HG02943 (cell line): Measurements from ENCODE around the gene TMEM165.

Experiments
- ATAC-seq: cut with Tn5 transposase; IDR thresholded peaks from one replicate; pipeline ENCODE4 v1.9.1; 2021; ENCODE audit warnings: mild to moderate bottlenecking, low read depth, moderate library complexity; ENCODE audit not compliant: unreplicated experiment

Gene TMEM165

DNA sequence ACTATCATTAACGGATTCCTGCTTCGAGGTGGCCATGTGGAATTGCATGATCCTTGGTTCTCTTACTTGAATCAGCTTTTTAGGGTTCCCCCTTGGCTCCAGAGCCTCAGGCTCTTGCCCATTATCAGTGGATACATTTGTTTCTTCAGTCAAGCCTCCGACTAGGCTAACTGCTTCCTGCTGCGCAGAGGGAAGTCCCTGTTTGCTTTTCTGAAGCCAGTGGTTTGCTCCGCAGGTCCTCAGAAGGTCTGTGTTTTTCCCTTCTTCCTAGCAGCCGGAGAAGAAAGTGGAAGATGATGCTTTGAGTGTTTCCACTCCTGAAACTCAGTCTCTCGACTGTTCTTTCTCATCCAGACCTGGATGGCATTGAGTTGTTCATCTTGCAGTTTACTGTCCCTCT lies 29.1 kb upstream of the TMEM165 start:
- no peak for ATAC-seq

DNA sequence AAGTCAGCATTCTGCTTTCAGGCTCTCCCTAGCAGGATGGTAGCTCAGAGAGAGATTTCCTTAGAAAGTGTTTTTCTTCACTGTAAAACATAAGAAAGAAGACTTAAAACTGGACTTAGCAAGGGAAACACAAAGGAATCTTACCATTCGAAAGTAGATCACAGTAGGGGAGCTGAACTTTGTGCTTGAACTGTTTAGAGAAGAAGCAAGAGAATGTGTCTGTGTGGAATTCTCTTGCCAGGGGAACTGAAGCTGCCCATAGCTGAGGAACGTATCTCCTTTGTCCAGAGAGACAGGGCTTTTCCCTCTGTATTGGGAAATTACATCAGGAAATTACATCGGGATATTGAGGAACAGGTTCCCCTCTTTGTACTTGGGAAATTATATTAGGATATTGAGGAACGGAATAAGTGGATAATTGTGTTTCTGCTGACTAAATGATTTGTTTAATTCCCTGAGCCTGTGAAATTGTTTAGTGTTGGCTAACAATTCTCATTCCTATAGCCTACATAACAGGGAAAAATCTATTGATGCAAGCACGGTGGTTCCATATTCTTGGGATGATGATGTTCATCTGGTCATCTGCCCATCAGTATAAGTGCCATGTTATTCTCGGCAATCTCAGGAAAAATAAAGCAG lies 28.6 kb upstream of the TMEM165 start:
- no peak for ATAC-seq

DNA sequence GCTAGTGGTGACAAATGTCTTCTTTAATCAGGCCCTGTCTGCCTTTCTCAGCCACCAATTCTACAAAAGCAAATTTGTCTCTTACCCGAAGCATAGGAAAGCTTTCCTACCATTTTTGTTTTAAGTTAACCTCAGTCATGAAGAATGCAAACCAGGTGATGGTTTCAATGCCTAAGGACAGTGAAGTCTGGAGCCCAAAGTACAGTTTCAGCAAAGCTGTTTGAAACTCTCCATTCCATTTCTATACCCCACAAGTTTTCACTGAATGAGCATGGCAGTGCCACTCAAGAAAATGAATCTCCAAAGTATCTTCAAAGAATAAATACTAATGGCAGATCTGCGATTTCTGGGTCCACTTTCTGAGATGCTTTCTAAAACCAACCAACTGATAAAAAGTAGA lies 25.8 kb upstream of the TMEM165 start:
- ATAC-seq, result peak; percentile 56

DNA sequence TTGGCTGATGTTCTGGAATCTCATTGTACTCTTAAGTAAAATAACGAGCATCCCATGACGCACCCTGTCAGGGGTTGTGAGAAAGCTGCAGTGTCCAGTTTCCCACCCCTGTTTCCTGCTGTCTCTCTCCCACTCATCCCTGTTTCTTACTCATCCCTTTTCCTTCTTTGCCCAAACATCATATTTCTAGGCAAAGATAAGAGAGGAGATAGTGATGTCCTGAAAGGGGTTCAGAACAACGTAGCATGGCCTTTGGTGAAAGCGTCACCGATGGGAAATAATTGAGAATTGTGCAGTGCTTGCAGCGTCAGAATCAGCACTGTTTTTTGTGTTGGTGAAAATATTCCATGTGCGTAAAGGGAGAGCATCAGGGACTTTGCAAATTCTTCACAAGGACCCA lies 23.5 kb upstream of the TMEM165 start:
- ATAC-seq, result no peak

DNA sequence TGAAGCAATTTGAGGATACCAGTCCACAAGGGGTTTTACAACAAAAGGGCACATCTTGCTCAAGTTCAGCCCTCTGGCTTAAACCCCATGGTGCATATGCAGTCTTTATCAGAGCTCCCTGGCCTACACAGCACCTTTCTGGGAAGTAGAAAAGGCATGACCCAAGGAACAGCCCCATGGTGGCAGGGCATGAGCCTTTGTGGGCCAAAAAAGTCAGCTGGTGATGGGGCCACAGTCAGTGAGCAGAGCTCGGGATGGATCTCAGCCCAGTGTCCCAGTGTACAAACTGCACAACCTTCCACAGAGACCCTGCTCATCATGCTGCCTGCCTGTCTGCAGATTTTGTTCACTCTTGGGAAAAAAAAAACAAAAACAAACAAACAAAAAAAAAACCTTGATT lies 22.3 kb upstream of the TMEM165 start:
- no peak for ATAC-seq

DNA sequence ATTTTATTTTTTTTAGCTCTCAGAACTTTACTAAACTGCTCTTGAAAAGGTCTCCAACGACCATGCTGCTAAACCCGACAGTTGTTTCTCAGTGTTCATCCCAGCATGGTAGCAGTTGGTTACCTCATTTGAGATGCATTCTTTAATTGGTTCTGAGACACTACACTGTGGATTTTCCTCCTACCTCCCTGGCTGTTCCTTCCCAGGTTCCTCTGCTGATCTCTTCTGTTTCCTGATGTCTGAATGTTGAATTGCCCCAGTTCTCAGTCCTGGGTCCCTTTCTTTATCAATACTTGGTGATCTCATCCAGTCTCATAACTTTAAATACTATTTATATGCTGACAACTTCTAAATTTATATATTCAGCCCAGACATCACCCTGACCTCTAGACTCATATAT lies 19.1 kb upstream of the TMEM165 start:
- ATAC-seq, result no peak

DNA sequence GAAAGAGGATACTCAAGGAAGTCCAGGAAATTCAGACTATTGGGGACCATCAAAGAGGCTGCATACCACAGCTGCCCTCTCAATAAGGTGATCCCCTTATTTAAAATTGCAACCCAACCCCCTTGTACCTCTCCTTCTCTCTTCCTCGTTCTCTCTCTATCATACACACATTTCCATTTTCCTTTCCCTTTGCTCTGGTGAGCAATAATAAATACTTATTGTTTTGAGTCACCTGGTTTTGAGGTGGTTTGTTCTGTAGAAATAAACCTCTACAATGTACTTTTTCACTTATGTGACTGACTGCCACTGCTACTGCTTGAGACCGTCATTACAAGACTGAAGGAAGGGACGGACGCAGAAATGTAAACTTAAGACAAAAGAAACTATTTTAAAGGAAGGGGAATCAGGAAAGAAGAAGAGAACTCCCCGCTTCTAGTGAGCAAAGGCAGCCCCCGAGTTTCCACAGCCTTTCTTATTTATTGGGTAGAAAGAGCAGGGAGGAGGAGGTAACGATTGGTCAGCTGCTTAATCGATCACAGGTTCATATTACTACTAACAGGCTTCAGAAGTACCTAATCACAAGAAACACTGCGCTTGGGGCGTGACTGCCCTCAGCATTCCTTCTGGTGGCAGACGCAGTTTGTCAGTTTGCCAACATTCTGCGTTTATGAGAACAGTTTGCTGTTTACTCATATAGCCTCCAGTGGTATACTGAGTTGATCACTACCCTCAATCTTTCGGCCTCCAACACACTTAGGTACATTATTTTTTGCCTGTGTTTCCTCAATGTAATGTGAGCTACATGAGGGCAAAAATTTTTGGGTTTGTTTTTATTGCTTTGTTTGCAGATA lies 16.9 kb upstream of the TMEM165 start:
- ATAC-seq, result no peak

DNA sequence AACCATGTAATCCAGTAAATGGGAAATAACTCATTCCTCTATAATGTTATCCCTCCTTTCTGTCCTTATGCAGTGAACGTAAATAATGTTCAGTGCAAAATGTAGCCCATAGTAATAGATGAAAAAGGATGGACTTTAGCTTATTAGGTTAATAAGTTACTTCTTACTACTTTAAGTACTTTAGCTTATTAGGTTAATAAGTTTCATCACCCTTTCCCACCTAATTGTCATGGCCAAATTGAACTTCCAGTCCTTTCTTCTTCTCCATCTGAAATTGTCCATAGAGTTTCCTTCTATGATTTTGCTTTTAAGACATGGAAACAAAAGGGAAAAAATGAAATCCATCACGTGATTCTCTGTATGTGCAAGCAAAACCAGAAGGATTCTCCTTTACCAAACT lies 15.2 kb upstream of the TMEM165 start:
- ATAC-seq, result no peak

DNA sequence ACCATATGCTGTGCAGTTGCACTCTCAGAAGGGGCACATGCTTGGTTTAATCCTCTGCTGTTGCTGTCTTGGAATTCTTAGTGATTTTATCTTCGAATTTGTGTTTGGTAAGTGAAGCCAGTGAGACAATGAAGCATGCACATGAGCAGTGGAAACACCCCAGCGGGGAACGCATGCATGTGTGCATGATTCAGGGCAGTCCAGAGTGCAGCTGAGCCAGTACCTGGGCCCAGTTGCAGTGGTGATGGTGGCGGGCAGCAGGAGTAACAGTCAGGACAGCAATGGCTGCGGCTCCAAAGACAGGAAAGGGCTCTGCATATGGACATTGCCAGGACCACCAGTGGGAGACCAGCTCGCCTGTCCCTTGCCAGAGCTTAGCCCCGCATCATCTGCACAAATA lies 14.3 kb upstream of the TMEM165 start:
- no peak for ATAC-seq

DNA sequence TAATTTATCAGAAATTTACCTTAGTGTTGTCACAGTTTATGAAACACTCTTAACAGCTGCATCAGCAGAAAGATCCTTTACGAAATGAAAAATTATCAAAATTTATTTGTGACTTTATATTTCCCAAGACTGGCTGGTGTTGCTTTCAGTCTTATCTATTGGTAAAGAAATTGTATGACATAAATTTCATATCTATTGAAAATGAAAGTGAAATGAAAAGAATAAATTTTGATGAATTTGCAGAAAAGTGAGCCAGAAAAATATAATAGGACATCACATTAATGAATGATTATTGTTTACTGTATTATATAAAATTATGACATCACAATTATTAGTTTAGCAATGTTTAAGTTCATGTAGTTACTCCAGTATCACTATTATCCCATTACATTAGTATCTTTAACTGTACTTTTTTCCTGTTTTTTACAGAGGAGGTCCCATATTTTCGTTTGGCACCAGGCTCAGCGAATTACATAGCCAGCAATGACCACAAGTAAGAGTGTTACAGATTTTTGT lies 13.2 kb upstream of the TMEM165 start:
- ATAC-seq, result no peak

DNA sequence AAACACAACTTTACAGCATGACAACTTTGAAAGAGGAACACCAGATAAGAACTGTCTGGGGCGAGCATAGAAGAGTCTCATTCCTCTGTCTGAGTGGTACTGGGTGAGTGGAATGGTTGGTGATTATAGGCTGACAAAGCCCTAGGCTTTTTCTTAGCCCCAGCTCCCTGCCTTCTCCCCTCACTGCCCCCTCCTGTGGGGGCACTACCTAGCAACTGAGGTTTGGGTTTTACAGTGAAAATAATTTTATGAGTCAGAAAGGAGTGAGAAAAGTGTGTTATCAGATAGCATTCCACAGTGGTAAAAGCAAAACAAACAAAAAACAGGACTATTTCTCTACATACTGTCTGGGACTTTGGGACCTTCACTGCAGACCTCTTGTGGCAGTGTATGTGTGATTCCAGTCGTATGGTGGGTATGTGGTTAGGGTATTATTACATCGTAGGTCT lies 10.5 kb upstream of the TMEM165 start:
- no peak for ATAC-seq

DNA sequence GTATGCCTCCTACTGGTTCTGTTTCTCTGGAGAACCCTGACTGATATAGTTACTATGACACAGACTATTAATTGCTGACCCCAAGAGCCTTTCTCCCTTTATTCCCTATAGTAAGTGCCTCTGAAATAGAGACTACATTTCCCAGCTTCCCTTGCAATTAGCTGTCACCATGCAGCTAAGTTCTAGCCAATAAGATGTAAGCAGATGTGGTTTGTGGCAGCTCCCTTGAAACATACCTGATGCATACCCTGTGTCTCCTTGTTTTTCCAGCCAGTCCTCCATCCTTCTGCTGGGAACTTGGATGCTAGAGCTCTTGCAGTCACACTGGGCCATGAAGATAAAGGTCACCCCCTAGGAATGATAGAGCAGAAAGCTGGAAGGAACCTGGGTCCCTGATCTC lies 9.7 kb upstream of the TMEM165 start:
- ATAC-seq, result no peak

DNA sequence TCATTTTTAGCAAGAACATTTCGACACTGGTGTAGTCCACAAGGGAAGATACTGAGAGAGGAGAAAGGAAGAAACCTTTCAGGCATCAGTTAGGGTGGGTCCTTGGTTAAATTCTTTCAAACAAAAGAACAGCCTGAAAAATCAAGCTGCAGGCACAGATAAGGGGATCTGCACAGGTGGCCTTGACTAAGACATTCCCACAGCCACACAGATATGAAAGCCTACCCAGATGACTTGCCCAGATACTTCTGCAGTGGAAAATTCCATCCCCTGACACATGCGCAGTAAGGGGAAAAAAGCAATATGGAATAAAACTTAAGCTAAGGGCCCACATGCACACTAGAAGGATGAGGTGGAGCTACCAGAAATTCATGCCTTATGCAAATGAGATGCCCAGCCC lies 8.9 kb upstream of the TMEM165 start:
- no peak for ATAC-seq

DNA sequence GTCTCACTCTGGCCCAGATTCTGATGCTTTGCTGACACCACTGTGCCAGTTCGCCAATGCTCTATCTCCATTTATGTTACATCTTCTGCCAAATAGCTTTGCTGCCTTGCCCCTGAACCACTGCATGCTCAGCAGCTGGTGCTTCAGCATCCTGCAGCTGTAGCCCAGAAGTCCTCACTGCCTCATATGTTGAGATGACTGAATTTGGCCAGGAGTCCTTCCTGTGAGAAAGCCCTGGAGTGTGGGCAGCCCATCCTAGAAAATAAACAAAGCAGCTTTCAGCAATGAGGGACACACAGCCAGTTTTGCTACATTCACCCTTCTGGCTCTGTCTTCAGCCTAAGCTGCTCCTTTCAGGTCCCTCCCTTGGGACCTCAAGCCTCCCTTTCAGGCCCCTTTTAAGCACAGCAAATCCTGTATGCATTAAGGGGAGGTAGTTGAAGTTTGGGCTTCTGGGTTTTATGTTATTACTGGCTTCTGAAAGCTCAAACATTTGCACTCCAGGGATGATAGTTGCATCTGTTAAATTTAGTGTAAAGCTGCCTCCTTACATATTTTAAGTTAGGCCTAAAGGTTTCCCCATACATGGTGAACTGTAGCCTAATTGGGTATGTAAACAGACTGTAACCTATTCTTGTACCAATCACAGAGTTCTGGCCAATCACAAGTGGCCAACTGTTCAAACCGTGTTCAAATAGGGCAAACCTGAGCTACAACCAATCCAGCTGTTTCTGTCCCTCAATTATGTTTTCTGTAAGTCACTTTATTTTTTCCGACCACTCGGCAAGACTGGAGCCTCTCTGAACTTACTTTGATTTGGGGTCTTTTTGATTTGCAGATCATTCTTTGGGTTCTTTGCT lies 2.1 kb upstream of the TMEM165 start:
- ATAC-seq, result no peak

DNA sequence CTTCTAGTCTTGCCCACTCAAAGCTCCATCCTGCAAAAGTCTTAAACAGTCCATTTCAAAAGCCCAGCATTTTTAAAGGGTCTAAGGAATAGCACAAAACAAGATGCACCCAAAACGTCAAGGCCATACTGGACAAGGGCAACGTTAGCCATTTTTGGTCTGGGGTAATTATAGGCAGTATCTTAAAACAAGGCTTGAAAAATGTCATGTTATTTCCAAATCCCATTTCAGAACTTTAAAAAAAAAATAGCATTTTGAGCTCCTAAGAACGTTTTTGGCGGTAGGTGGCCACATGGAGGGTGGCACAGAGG lies 584 bp upstream of the TMEM165 start:
- peak; percentile 7 for ATAC-seq

DNA sequence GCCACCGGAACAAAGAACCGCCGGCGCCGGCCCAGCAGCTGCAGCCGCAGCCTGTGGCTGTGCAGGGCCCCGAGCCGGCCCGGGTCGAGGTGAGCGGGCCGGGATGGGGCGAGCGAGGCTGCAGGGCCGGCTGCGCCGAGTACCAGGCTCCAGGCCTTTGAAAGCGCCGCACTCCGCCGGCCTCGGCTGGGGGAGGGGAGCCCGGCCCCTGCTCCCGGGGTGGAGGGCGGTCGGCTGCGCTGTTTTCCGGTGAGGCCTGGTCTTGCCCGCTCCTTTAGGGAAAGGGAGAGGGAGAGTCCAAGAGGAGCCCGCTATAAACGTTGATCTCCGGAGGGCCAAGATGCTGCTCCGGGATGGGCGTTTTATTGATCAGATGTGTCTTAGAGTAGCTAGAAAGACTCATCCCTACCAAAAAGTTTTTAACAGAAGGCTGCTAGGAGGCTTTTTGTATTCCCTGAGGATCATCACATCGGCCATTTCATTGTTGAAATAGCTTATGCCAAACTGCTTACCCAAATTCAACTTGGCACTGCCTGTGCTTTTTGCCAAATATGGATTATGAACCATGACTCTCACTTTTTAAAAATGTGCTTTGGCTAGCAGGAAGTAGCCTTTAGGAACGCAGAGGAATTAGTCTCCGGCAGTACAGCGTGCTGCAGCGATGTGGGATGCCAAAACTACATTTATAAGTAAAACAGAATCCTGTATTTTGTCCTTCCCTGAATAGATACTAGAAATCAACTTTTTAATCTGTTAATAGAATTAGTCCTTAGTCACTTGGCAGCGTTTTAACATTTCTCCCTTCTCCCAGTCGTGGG lies 760 bp downstream of the TMEM165 start:
- peak; percentile 28 for ATAC-seq

DNA sequence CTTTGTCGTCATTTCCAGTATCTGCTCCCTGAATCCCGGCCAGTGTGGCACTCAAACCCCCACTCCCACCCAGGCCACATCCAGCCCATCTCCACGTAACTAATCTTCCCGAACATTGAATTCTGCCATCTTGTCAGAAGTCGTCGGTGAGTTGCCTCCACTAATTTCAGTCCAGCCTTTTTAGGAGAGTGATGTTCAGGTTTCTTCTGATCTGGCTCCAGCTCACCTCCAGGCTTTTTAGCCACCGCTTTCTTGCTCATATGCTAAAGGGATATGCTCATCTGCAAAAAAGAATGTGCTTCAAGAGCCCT lies 1.3 kb downstream of the TMEM165 start:
- no peak for ATAC-seq

DNA sequence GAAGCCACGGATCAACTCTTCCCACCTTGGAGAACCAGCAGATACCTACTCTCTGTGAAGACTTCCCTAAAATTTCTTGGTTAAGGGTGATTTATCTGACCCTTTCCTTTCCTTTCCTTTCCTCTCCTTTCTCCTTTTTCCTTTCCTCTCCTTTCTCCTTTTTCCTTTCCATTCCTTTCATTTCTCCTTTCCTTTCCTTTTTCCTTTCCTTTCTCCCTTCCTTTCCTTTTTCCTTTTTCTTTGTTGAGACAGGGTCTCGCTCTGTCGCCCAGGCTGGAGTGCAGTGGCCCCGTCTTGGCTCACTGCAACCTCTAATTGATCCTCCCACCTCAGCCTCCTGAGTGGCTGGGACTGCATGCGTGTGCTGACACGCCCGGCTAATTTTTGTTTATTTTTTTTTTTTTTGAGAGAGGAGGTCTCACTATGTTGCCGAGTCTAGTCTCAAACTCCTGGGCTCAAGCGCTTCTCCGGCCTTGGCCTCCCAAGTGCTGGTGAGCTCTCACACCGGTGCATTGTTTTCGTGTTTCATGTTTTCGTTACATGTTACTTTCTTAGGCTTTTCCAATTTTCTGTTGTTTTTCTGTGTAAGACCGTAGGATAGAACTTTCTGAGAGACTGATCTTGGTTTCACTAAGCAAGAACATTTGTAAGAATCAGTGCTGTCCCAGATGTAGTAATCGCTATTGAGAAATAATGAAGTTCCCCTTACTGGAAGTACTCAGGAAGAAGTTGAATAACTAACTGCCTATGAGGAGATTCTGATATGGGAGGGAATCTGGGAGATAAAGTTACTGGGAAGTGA lies 2.0 kb downstream of the TMEM165 start:
- ATAC-seq, result no peak

DNA sequence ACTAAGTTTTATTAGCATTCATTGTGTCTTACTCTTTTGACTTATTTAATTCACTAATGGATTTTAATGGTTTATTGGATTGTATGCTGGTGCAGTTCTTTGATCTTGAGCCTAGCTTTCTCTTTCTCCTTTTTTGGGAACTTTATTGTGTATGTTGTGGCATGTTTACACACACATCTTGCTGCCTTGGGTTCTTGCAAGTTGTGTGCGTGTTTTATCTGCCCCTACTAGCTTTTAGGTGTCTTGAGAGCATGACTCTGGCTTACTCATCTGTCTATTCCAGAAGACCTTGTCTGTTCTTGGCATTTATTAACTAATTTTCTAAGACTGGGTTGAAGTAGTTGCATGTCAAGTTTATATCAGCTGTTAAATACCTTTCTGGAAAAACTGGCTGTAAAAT lies 2.7 kb downstream of the TMEM165 start:
- no peak for ATAC-seq

DNA sequence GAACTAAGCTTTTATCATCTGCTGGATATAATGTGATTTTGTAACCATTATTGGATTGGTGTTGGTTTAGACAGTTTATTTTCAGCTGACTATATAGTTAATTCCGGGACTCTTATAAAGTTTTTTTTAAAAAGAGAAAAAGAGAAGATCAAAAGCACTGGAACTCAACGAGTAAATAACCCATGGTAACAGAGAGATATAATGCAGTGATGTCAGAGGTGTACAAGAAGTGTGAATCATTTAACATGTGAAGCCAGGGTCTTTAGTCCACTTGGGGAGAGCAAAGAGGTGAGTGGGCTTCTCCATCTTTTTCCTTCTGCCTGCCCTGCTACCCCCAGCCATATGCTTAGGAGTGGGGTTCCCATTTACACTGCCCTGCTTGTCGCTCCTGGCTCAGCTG lies 3.2 kb downstream of the TMEM165 start:
- no peak for ATAC-seq
